Muscle of arm (tissue), 12 donors: ENCODE measurements around the gene PCED1B. TPM values are rescaled to one million over a fixed set of nuclear protein-coding genes. Genes with fewer than 3 reads are reported as not detected.

Source experiments
- DNase-seq: peaks from one replicate; pipeline ENCODE4 v3.0.0-alpha.2; 2013
- polyA plus RNA-seq, 12 donors: library from polyadenylated mRNA; unstranded; fragments of 120-200 nt; gene quantifications; one replicate each; pipeline ENCODE4 v1.2.1, GENCODE V29; 2013; ENCODE audit not compliant: insufficient read length in 12 of 12

Gene PCED1B
- polyA plus RNA-seq, 12 donors, result 0.24 to 3.0 (median 0.64) TPM; not detected in 2

DNA sequence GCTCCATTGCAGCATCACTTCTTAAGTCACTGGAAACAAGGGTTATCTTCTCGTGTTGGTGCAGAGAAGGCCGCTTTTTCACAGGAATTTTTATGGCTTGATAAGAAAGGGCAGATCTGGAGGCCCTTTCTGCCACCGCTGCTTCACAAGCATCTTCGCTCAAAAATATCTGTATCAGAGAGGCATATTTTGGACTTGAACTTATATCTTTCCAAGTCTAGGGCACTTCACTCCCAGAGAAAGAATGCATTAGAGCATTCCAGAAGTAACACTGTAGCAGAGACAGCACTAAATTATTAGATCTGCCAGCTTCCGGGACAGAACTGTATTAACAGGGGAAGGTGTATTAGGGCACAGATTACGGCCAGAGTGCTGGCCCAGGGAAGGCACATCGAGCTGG is 152.0 kb downstream of the PCED1B start:
- no peak for DNase-seq

DNA sequence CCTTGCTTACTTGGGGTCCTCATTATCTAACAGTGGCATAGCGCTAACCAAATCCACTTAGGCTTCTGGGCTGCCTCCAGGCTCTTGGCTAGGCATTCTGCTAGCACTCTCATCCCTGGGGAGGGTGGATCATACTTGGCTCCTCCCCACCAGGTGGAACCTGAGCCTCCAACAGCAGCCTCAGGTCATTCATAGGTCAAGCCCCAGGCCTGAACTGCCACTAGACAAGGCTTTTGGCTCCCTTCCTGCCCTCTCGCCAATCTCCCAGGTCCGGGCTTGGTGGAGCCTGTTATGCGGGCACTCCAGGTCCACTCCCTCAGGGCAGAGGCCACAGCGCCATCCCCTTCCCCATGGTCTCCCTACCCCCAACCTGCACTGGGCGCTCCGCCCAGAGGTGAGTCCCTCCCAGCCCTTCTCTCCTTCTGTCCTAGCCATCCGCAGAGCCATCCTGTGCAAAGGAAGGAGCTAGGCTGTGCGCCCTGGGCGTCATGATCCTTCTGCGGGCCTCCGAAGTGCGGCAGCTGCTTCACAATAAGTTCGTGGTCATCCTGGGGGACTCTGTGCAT is 155.2 kb downstream of the PCED1B start:
- no peak for DNase-seq

DNA sequence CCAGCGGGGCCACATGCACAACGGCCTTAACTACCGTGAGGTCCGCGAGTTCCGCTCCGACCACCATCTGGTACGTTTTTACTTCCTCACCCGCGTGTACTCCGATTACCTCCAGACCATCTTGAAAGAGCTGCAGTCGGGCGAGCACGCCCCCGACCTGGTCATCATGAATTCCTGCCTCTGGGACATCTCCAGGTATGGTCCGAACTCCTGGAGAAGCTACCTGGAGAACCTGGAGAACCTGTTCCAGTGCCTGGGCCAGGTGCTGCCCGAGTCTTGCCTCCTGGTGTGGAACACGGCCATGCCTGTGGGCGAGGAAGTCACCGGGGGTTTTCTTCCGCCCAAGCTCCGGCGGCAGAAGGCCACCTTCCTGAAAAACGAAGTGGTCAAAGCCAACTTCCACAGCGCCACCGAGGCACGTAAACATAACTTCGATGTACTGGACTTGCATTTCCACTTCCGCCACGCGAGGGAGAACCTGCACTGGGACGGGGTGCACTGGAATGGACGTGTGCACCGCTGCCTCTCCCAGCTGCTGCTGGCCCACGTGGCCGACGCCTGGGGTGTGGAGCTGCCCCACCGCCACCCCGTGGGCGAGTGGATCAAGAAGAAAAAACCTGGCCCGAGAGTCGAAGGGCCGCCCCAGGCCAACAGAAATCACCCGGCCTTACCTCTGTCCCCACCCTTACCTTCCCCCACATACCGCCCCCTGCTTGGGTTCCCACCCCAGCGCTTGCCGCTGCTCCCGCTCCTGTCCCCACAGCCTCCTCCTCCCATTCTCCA is 156.0 kb downstream of the PCED1B start:
- DNase-seq, result no peak

DNA sequence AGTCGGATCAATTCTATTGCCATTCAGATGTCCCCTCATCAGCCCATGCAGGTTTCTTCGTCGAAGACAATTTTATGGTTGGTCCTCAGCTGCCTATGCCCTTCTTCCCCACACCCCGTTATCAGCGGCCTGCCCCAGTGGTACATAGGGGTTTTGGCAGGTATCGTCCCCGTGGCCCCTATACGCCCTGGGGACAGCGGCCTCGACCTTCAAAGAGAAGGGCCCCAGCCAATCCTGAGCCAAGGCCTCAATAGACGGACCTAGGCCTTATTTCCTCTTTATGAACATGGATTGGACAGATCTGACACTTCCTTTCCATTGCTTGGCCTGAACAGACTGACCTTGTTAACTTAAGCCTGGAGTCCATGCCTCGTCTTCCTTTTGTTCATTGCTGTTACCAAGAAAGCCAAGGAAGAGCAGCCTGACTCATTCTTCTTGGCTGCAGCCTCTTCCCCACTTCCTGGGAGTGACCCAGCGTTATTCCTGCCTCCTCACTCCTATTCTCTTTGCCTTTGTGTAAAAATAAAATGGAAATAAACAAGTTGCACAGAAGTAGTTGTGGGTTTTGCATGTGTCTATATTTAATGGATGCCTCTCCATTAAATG is 156.8 kb downstream of the PCED1B start:
- no peak for DNase-seq

- no peak for DNase-seq
These were observed 158.4 kb downstream of the PCED1B start for GRCh38 chr12:47237751-47238211.

GRCh38 chr12:47238669-47239114 is 159.3 kb downstream of the PCED1B start:
- DNase-seq, result no peak

DNA sequence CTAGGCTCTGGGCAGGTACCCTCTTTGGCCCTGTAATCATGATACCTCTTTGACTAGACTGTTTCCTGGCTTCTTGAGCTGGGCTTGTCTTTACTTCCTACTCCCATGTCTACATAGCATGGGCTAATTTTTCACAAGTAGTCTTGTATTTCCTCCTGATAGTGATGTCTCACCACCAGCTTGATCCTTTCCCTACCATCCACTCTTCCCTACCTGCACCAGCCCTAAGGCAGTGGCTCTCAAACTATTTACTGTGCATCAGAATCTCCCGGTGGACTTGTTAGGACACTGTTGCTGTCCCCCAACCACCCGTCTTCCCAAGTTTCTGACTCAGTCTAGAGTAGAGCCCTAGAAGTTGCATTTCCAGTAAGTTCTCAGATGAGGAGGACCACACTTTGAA is 163.0 kb downstream of the PCED1B start:
- DNase-seq, result no peak

- DNase-seq, result no peak
These were observed 165.4 kb downstream of the PCED1B start for GRCh38 chr12:47244835-47245234.

DNA sequence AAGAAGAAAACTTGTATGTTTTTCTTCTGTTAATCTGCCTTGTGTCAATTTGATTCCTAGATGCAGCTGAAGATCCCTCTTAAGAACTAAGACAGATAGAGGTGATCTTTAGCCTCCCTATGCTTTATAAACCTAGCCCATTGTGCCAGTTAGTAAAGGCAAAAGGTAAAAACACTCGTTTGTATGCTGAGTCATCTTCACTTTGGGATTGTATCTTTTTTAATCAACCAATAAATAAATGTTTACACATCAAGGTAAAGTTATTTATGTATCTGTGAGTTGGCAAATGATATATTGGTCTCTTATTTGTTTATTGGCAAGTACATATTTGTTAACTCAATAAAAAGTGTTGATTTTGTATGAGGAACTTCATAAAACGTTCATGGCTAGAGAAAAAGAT is 166.2 kb downstream of the PCED1B start:
- no peak for DNase-seq

DNA sequence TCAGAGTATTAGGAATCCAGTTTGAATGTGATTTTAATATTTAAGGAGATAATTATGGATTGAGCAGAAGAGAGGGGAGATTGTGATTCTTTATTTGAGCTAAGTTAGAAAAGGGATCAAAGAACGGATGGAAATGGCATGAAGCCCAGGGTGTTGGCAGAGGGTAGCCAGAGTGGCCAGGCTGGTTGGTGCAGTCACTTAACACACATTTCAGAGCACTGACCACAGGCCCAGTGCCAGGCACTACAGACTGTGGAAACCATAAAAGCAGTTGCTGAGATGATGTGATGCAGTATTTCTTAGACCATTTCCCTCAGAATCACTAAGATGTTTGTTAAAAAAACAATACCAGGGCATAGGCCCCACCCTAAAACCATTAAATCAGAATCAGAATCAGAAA is 168.0 kb downstream of the PCED1B start:
- no peak for DNase-seq

DNA sequence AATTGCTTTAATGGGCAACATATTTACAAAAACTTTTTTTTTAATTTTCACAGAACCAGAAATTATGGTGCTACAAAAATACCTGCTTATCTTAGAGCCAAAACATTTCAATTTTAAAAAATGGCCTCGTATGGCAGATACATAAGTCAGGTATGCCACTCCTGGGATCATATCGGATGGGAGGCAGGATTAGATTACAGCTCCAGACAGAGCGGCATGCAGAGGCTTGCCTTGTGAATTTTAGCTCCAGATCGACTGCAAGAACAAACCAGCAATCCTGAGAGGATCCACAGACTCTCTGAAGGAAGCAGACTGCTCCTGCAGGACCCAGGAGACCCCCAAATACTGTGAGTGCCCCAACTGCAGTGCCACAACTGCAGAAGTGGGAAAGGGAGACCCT is 169.7 kb downstream of the PCED1B start:
- DNase-seq, result no peak

GRCh38 chr12:47249719-47250357 is 170.4 kb downstream of the PCED1B start:
- DNase-seq, result no peak

- no peak for DNase-seq
These were observed 172.5 kb downstream of the PCED1B start for GRCh38 chr12:47251919-47252318.

- DNase-seq, result no peak
These were observed 185.5 kb downstream of the PCED1B start for GRCh38 chr12:47264951-47265350.

GRCh38 chr12:47265391-47265790 is 186.0 kb downstream of the PCED1B start:
- DNase-seq, result no peak

DNA sequence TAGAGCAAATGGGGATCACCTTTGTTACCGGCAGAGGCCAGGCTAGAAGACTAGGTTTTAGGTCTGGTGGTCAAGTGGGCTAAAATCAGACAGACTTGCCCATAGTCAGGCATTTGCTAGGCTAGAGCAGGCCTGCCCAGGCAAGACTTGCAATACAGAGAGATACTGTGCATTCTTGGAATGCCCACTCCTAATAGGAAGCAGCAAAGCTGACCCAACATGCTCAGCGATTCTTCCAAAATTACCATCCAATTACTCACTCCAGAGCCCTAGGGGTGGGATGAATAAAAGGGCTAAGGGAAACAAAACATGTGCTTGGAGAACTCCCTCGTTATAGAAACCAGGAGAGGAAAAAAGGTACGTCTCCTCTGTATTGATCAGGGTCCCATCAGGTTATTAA is 188.2 kb downstream of the PCED1B start:
- DNase-seq, result no peak

GRCh38 chr12:47268501-47269454 is 189.4 kb downstream of the PCED1B start:
- DNase-seq, result no peak

- no peak for DNase-seq
These were observed 190.5 kb downstream of the PCED1B start for GRCh38 chr12:47269916-47270315.

DNA sequence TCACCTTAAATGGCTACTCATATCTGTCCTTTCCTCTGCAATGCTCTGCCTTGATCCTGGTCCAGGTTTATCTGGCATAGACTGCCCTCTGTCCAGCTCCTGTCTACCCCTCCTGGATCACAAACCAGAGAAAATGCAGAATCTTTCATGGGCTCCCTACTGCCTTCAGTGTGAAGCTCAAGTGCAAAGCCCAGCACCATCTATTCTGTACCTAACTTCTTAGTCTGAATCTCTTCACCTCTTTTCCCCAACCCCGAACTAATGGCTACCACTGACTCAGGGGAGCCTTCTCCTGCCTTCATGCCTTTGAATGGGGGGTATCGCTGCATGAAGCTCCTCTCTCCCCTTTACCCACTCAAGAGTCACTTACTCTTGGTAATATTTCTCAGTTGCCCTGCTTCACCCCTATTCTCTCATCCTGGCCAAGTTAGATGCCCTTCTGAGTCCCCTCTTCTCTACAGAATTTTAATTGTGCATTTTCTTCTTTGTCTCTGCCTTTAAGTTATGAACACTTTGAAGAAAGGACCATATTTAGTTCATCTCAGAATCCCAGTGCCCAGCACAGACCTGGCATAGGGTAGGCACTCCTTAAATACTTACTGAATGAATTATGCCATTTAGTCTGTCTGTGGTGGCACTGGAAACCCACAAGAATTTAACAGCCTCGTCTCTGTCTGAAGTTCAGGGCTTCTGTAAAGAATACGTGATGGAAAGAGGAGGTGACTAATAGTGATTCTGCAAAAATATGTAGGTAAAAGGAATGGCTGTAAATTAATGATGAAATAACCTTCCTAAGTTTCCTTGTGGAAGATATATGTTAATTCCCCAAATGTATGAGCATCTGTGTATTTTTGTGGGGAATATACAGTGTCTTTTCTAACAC is 191.6 kb downstream of the PCED1B start:
- DNase-seq, result no peak

DNA sequence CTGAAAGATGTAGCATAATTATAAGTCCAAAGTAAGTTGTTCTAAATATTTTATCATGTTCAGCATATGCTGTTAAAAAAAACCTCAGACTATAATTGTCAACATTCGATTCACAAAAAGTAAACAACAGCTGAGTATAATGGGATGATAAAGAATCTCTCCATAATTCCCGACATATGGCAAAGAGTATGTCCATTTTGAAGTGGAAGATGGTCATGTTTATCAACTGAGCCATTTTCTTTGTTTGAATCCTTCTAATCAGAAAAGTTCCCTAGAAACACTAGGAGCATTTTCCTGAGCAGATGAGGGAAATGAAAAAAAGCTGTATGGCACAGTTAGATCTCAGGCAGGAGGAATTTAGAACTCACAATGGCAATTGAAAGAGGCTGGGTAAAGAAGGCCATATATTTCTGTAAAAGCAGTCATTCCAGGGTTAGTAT is 192.4 kb downstream of the PCED1B start:
- no peak for DNase-seq
